GM12872 (cell line): ENCODE results near the gene KNDC1.

Experiments
- CTCF ChIP-seq: IDR thresholded peaks from 3 replicates; pipeline ENCODE4 v1.5.1; 2011; ENCODE audit warnings: low read depth, mild to moderate bottlenecking, low read length, moderate library complexity; ENCODE audit not compliant: insufficient read depth

The KNDC1 gene

GRCh38 chr10:133168617-133169031 lies 8.6 kb downstream of the KNDC1 start:
- no peak for TF ChIP-seq CTCF

- TF ChIP-seq CTCF, result no peak
These were observed 9.3 kb downstream of the KNDC1 start for GRCh38 chr10:133169173-133169947.

DNA sequence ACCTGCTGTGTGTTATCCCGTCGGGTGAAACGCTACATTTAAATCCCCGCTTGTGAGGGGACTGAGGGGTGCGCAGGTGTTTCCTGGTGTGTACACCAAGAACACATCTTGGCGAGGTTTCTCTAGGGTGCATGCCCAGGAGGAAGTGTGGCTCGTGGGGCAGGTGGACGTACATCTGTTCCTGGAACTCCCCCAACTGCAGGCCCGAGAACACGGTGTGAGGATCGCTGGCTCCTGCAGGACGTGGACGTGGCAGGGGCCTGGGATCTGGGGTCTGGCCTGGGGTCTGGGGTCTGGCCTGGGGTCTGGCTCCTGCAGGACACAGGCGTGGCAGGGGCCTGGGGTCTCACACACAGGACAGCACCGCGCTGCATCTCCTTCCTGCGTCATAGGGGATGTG lies 10.1 kb downstream of the KNDC1 start:
- TF ChIP-seq CTCF, result no peak

- no peak for TF ChIP-seq CTCF
These were observed 14.0 kb downstream of the KNDC1 start for GRCh38 chr10:133173860-133174640.

DNA sequence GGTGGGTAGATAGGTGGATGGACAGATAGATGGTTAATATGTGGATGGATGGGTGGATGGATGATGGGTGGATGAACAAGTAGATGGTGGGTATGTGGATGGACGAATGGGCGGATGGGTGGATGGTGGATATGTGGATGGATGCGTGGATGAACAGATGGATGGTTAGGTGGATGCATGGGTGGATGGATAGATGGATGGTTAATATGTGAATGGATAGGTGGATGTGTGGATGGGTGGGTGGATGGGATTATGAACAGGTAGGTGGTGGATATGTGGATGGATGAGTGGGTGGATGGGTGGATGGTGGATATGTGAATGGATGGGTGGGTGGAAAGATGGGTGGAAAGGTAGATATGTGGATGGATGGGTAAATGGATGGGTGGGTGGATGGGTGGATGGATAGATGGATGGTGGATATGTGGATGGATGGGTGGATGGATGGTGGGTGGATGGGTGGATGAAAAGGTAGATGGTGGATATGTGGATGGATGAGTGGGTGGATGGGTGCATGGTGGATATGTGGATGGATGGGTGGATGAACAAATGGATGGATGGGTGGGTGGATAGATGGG lies 14.8 kb downstream of the KNDC1 start:
- TF ChIP-seq CTCF, result no peak

- TF ChIP-seq CTCF, result no peak
These were observed 16.5 kb downstream of the KNDC1 start for GRCh38 chr10:133176546-133176945.

DNA sequence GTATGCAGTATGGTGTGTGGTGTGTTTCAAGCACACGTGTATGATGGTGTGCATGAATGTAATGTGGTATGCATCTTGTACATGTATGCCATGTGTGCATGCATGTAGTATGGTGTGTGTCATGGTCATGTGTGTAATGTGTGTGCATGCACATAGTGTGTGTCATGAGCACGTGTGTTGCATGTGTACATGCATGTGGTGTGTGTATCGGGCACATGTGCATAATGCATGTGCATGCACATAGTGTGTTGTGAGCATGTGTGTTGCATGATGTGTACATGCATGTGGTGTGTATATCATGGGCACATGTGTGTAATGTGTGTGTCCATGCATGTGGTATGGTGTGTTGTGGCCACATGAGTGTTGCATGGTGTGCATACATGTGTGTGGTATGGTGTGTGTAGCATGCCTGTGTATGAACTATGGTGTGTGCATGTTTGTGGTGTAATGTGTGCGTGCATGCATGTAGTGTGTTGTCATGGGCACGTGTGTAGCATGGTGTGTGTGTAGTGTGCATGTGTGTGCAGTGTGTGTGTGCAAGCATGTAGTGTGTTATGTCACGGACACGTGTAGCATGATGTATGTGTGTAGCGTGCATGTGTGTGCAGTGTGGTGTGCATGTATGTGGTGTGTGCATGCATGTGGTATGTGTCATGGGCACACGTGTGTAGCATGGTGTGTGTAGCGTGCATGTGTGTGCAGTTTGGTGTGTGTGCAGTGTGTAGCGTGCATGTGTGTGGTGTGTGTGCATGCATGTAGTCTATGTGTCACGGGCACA lies 17.6 kb downstream of the KNDC1 start:
- TF ChIP-seq CTCF, result no peak
